HEK293T (cell line): ENCODE results near the gene KLHL29.

Source experiments
- CTCF ChIA-PET: fragments of 350-600 bp; formaldehyde crosslinking; extraction: SDS; loops from one replicate; lab custom pipeline; 2021; ENCODE audit warnings: antibody characterized with exemption, inconsistent platforms; lab: Yijun Ruan, JAX
- POLR2A ChIA-PET: fragments of 350-600 bp; formaldehyde crosslinking; extraction: SDS; loops from one replicate; lab custom pipeline; 2020; ENCODE audit warnings: antibody characterized with exemption, inconsistent platforms; lab: Yijun Ruan, JAX
- DNase-seq: peaks from one replicate; pipeline ENCODE4 v3.0.0; 2012; ENCODE audit warnings: mixed read lengths; ENCODE audit errors: extremely low spot score
- ARNT ChIP-seq: fragments of 450-650 bp; IDR thresholded peaks from 2 replicates; pipeline ENCODE4 v1.6.1; 2017; ENCODE audit warnings: mild to moderate bottlenecking
- BHLHE40 ChIP-seq: fragments of 450-650 bp; IDR thresholded peaks from 2 replicates; pipeline ENCODE4 v1.6.1; 2016; ENCODE audit warnings: mild to moderate bottlenecking, moderate library complexity, borderline replicate concordance
- CTBP1 ChIP-seq: fragments of 450-650 bp; IDR thresholded peaks from 2 replicates; pipeline ENCODE4 v1.6.1; 2016; ENCODE audit warnings: borderline replicate concordance
- ELF4 ChIP-seq: fragments of 450-650 bp; IDR thresholded peaks from 2 replicates; pipeline ENCODE4 v1.6.1; 2017; ENCODE audit warnings: antibody characterized with exemption
- FOXA1 ChIP-seq: fragments of 450-650 bp; IDR thresholded peaks from 2 replicates; pipeline ENCODE4 v1.6.1; 2016; ENCODE audit warnings: mild to moderate bottlenecking
- FOXK2 ChIP-seq: fragments of 450-650 bp; IDR thresholded peaks from 2 replicates; pipeline ENCODE4 v1.6.1; 2016; ENCODE audit warnings: mild to moderate bottlenecking
- FOXM1 ChIP-seq: fragments of 450-650 bp; IDR thresholded peaks from 2 replicates; pipeline ENCODE4 v1.6.1; 2017; ENCODE audit warnings: mild to moderate bottlenecking, borderline replicate concordance
- HDGF ChIP-seq: fragments of 450-650 bp; IDR thresholded peaks from 2 replicates; pipeline ENCODE4 v1.6.1; 2017; ENCODE audit warnings: antibody characterized with exemption, borderline replicate concordance
- L3MBTL2 ChIP-seq: fragments of 450-650 bp; conservative IDR thresholded peaks from 2 replicates; pipeline ENCODE4 v1.6.1; 2016; ENCODE audit warnings: mild to moderate bottlenecking
- LEF1 ChIP-seq: fragments of 450-650 bp; IDR thresholded peaks from 2 replicates; pipeline ENCODE4 v1.6.1; 2017; ENCODE audit warnings: mild to moderate bottlenecking, borderline replicate concordance
- NFRKB ChIP-seq: fragments of 450-650 bp; IDR thresholded peaks from 2 replicates; pipeline ENCODE4 v1.6.1; 2016; ENCODE audit warnings: mild to moderate bottlenecking, moderate library complexity
- SP1 ChIP-seq: fragments of 450-650 bp; IDR thresholded peaks from 2 replicates; pipeline ENCODE4 v1.6.1; 2017
- SUZ12 ChIP-seq: fragments of 450-650 bp; IDR thresholded peaks from 2 replicates; pipeline ENCODE4 v1.6.1; 2016; ENCODE audit warnings: mild to moderate bottlenecking
- TARDBP ChIP-seq: fragments of 450-650 bp; IDR thresholded peaks from 2 replicates; pipeline ENCODE4 v1.6.1; 2016
- ZNF384 ChIP-seq: fragments of 450-650 bp; IDR thresholded peaks from 2 replicates; pipeline ENCODE4 v1.6.1; 2016
- TF ChIP-seq, protein P1 (sequence below): fragments of 450-650 bp; IDR thresholded peaks from 2 replicates; pipeline ENCODE4 v1.6.1; 2016

The KLHL29 gene

DNA sequence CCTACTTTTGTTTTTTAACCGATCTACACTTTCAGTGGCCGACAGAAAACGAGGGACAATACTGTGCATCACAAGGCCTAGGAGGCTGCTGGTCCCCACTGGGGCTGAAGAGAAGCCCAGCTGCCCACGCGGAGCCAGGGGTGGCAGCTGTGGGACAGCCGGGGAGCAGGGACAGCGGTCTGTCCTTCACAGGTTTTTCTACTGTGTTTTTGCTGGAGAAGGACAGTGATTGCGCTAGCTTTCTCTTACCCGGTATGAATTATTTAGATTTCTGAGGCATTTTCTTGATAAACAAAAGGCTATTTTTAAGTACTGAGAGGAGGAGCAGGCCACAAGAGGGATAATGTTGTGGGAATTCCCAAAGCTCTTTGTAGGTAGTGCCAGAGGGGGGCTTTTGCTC, 322.1 kb downstream of the KLHL29 start:
- TF ChIP-seq ARNT (no peak), CTBP1 (no peak), LEF1 (no peak), FOXA1 (no peak), NFRKB (no peak), BHLHE40 (no peak), FOXK2 (no peak), SUZ12 (no peak), FOXM1 (no peak), HDGF (no peak), TARDBP (no peak), SP1 (no peak)
- TF ChIP-seq, protein P1, sequence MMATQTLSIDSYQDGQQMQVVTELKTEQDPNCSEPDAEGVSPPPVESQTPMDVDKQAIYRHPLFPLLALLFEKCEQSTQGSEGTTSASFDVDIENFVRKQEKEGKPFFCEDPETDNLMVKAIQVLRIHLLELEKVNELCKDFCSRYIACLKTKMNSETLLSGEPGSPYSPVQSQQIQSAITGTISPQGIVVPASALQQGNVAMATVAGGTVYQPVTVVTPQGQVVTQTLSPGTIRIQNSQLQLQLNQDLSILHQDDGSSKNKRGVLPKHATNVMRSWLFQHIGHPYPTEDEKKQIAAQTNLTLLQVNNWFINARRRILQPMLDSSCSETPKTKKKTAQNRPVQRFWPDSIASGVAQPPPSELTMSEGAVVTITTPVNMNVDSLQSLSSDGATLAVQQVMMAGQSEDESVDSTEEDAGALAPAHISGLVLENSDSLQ = no peak
- no peak for DNase-seq
- CTCF ChIA-PET = interaction anchor here (0.5 kb wide), 1 partner anchor 458 kb away, joined by 3 read pairs; no protein-coding TSS in a partner anchor
- POLR2A ChIA-PET = no interaction called here

DNA sequence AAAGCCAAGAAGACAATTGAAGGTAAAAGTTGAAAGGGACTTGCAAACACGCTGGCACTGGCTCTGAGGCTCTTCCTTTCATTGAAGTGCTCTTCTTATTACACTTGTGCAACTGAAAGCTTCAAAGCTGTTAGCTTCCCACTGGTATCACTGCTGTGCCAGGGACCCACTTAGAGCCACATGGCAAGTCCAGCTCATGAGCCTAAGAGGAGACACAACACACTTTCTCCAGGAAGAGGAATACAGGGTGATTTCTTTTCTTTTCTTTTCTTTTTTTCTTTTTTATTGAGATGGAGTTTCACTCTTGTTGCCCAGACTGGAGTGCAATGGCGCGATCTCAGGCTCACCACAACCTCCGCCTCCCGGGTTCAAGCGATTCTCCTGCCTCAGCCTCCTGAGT, 323.8 kb downstream of the KLHL29 start:
- no peak for DNase-seq

DNA sequence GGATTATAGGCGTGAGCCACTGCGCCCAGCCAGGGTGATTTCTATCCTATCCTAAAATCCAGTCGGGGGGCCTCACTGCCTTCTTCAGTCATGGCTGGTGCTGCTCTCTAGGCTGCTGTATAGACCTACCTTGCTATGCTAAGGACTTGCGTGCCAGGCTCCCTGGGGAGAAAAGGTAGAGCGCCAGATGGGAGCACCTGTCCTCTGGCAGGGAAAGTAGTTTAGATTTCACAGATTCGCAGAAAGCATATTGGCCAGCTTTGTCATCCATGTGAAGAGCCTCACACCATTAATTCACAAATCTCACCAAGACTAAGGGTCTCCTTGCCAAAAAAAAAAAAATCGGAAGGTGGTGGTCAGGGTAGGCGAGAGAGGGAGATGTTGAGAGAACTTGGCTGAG, 324.3 kb downstream of the KLHL29 start:
- DNase-seq = no peak
- ChIA-PET CTCF (no interaction called here), POLR2A (no interaction called here)
- no peak for TF ChIP-seq TARDBP
- TF ChIP-seq ZNF384 = no peak
- no peak for TF ChIP-seq L3MBTL2
- no peak for TF ChIP-seq SUZ12
- no peak for TF ChIP-seq BHLHE40
- TF ChIP-seq FOXM1 = no peak
- no peak for TF ChIP-seq FOXK2
- TF ChIP-seq, protein P1 = no peak
- TF ChIP-seq FOXA1 = no peak
- no peak for TF ChIP-seq HDGF
- no peak for TF ChIP-seq SP1
- no peak for TF ChIP-seq ARNT
- TF ChIP-seq NFRKB = no peak
- no peak for TF ChIP-seq LEF1
- TF ChIP-seq CTBP1 = no peak
- no peak for TF ChIP-seq ELF4

More for the DNA sequence above, 323.8 kb downstream of the KLHL29 start:
- TF ChIP-seq ELF4 (no peak), L3MBTL2 (no peak), SP1 (no peak), FOXA1 (no peak), ZNF384 (no peak), ARNT (no peak), LEF1 (no peak), TARDBP (no peak), HDGF (no peak), FOXM1 (no peak), NFRKB (no peak), FOXK2 (no peak), CTBP1 (no peak)
- TF ChIP-seq, protein P1 = no peak
- ChIA-PET POLR2A (no interaction called here), CTCF (no interaction called here)

DNA sequence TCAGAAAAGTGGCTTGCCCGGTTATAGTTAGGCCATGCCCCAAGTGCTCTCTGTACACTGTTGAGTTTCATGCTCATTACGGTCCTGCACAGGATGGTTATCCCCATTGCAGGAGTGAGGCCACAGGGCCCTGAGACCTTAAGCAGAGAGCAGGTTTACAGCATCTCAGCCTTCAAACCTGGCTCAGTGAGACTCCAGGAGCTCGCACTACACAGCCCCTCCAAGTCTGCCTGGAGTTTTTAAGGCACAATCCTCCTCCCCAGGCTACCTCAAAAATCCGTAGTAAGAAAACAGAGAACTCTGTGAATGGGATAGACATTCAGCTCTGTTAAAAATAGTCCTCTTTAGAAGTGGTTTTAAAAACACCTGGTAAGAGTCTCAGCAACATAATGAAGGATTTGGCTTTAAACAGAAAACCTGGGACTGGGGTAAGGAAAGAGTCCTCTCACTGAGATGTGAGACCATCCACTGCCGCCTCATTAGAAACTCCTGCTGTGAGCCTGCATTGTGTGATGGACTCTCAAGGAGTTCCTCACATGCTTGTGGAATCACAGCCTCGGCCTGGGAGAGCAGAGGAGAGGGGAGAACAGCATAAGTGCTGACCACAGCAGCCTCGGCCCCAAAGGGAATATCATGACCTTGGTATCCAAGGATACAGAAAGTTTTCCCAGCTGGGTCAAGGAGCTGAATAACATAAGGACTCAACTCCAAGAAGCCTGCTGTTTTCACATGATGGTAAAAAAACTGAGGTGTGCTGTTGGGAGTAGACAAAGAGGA, 327.2 kb downstream of the KLHL29 start:
- no peak for DNase-seq

DNA sequence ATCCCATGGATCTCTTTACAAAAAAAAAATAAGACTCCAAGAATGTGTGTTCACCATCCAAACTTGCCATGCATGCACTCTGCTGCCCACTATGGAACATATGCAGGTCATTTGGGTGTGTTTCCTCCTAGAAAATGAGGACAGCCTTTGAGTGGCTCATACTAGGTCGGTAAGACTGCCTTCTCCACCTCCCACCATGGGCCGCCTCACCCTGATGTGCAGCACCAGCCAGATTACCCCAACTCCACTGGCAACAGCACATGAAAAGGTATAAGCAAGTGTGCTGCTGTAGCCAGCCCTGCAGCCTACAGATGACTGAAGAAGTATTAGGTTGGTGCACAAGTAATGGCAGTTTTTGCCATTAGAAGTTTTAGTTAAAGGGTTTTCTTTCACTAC, 327.8 kb downstream of the KLHL29 start:
- TF ChIP-seq CTBP1 = no peak
- TF ChIP-seq FOXA1 = no peak
- TF ChIP-seq ELF4 = no peak
- no peak for TF ChIP-seq NFRKB
- no peak for TF ChIP-seq ARNT
- TF ChIP-seq SUZ12 = no peak
- TF ChIP-seq ZNF384 = no peak
- TF ChIP-seq HDGF = no peak
- no peak for TF ChIP-seq L3MBTL2
- no peak for TF ChIP-seq FOXM1
- no peak for TF ChIP-seq TARDBP
- ChIA-PET CTCF (no interaction called here), POLR2A (no interaction called here)
- no peak for DNase-seq

More for the DNA sequence above, 327.2 kb downstream of the KLHL29 start:
- POLR2A ChIA-PET = no interaction called here
- TF ChIP-seq ARNT = no peak
- TF ChIP-seq FOXM1 = no peak
- no peak for TF ChIP-seq TARDBP
- TF ChIP-seq FOXA1 = no peak
- no peak for TF ChIP-seq CTBP1
- no peak for TF ChIP-seq ZNF384
- no peak for TF ChIP-seq HDGF
- CTCF ChIA-PET = no interaction called here

DNA sequence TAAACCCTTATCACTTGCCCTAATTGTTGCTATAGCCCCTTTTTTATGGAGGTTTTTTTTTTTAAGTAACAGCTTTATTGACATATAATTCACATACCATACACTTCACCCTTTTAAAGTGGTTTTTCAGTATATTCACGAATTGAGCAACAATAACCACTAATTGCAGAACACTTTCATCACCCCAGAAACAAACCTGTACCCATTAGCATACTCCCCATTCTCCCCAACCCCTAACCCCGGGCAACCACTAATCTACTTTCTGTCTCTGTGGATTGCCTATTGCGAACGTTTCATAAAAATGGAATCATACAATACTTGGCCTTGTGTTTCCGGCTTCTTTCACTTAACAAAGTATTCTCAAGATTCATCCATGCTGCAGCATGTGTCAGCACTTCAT, 328.4 kb downstream of the KLHL29 start:
- CTCF ChIA-PET = no interaction called here
- TF ChIP-seq TARDBP (no peak), FOXM1 (no peak), ARNT (no peak), CTBP1 (no peak), BHLHE40 (no peak), NFRKB (no peak), ZNF384 (no peak), SP1 (no peak), FOXA1 (no peak), L3MBTL2 (no peak), ELF4 (no peak), SUZ12 (no peak), LEF1 (no peak), HDGF (no peak), FOXK2 (no peak)
- TF ChIP-seq, protein P1 = no peak
- DNase-seq = no peak
- POLR2A ChIA-PET = no interaction called here
